Activated naive CD4-positive, alpha-beta T cell treated with anti-CD3 and anti-CD28 coated beads for 36 hours (primary cell): ENCODE data around the gene PTGDR2. TPM values are rescaled to one million over a fixed set of nuclear protein-coding genes. Genes with fewer than 3 reads are reported as not detected.

Source experiments
- CTCF ChIA-PET: fragments of 350-600 bp; sonication (Branson Sonifier 250); formaldehyde crosslinking; loops from one replicate; lab custom pipeline; 2021; ENCODE audit warnings: antibody characterized with exemption; lab: Charles Lee
- DNase-seq: peaks from one replicate; pipeline ENCODE4 v3.0.0-alpha.2; 2020
- H3K27ac Mint-ChIP-seq: one replicate; pipeline ENCODE4 v1.8.0; 2021; ENCODE audit warnings: mild to moderate bottlenecking, mixed read lengths
- H3K27me3 Mint-ChIP-seq: one replicate; pipeline ENCODE4 v1.8.0; 2021; ENCODE audit warnings: low read depth, mixed read lengths
- H3K36me3 Mint-ChIP-seq: one replicate; pipeline ENCODE4 v1.8.0; 2021; ENCODE audit warnings: low read depth, mixed read lengths
- H3K4me1 Mint-ChIP-seq: one replicate; pipeline ENCODE4 v1.8.0; 2021; ENCODE audit warnings: low read depth, mixed read lengths
- H3K4me3 Mint-ChIP-seq: one replicate; pipeline ENCODE4 v1.8.0; 2021; ENCODE audit warnings: mild to moderate bottlenecking, moderate library complexity, mixed read lengths
- H3K9me3 Mint-ChIP-seq: one replicate; pipeline ENCODE4 v1.8.0; 2021; ENCODE audit warnings: mixed read lengths
- intact Hi-C: fragments of 100-400 bp; cut with micrococcal nuclease; formaldehyde crosslinking; loops from one replicate; pipeline ENCODE4 v1.15.1; 2023
- total RNA-seq, 2 experiments: library from RNA; stranded (reverse); gene quantifications; one replicate each; pipeline ENCODE4 v1.2.3, GENCODE V29; 2021

PTGDR2 gene
- total RNA-seq, 2 experiments from 2014 or later, result 0.14 to 0.17 TPM

DNA sequence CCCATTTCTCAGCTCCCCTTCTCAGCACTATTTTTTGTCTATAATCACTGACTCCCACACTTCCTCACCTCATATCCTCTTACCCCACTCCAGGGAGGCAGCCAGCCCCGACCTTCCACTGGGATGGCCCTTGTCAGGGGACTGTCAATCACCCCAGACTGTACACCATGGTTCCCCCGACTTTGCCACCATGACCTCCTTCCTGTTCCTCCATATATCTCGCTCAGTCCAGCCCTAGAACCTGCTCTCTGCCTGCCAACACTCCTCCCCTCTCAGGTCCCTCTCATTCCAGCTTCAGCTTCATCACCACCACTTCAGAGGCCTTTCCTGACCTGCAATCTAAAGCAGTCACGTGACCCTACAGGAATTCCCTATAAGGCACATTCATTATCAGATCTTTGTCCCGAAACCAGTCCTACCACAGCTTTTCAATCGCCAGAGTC, 34.1 kb upstream of the PTGDR2 start:
- H3K4me3 Mint-ChIP-seq, result no peak overlapping the region
- H3K9me3 Mint-ChIP-seq, result no peaks in the 10 kb centered on the region
- peaks cover 37% of the 10 kb centered on the region for H3K36me3 Mint-ChIP-seq
- H3K27ac Mint-ChIP-seq, result no peak overlapping the region
- intact Hi-C loops, result no loop called here
- no peak for DNase-seq
- CTCF ChIA-PET, result interaction anchor here (0.7 to 2.5 kb wide), 5 partner anchors 9 to 60 kb away, joined by 3 to 9 read pairs (median 3); no protein-coding TSS in a partner anchor
- H3K27me3 Mint-ChIP-seq, result no peaks in the 10 kb centered on the region
- no peaks in the 10 kb centered on the region for H3K4me1 Mint-ChIP-seq

DNA sequence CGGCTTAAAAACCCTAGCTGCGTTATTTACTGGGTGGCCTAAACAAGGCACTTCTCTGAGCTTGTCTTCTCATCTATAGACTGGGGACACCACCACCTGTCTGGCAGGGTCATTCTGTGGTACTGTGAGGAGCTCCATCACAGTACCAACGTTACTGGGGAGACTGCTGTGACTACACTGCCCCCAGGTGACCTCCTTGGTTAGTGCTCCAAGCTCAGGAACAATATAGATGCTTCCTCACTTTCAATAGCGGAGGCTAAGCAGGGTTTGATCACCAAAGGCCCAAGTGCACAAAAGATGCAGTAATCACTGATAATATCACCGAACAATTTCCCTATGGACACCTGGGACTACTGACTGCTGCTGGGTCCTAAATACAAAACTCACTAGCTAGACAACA, 31.8 kb upstream of the PTGDR2 start:
- Mint-ChIP-seq H3K27me3 (no peaks in the 10 kb centered on the region), H3K4me1 (peaks cover 2% of the 10 kb centered on the region), H3K9me3 (no peaks in the 10 kb centered on the region), H3K36me3 (peaks cover 41% of the 10 kb centered on the region), H3K27ac (no peak overlapping the region), H3K4me3 (no peak overlapping the region)
- intact Hi-C loops, result loop anchor here (1.0 kb wide), 2 partner anchors 43 to 56 kb away; no protein-coding TSS in a partner anchor
- DNase-seq, result peak; percentile 61
- CTCF ChIA-PET, result interaction anchor here (0.6 to 2.5 kb wide), 14 partner anchors 12 to 125 kb away, joined by 3 to 49 read pairs (median 6); no protein-coding TSS in a partner anchor

DNA sequence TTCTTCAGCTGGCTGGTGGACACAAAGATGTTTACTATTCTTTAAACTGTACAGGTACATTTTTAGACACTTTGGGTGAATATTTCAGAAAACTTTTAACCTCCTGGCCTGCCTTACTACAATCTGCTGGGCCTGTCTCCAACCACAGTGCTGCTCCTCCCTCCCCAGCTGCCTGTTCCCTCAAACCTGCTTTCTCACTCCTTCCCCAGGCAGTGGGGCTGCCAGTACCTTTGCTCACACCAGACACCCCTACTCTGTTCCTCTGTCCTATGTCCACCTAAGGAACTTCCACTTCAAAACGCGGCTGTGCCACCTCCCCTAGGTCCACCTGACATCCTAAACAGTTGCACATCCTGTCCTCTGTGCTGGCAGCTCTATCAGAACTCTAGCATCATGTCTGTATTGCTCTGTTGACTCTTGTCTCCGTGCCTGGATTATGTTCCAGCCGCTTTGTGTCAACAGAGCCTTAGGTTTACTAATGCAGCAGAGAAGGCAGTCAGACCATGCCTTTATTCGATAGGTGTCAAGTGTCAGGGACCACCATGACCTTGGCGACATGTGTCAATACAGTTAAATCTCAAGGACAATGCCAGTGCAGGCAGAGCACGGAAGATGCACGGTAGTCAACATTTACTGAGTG, 25.0 kb upstream of the PTGDR2 start:
- H3K27ac Mint-ChIP-seq, result no peak overlapping the region
- H3K27me3 Mint-ChIP-seq, result no peaks in the 10 kb centered on the region
- CTCF ChIA-PET, result no interaction called here
- peaks cover 2% of the 10 kb centered on the region for H3K4me1 Mint-ChIP-seq
- no peak for DNase-seq
- no peaks in the 10 kb centered on the region for H3K9me3 Mint-ChIP-seq
- peaks cover 22% of the 10 kb centered on the region for H3K36me3 Mint-ChIP-seq
- H3K4me3 Mint-ChIP-seq, result no peak overlapping the region
- intact Hi-C loops, result no loop called here

DNA sequence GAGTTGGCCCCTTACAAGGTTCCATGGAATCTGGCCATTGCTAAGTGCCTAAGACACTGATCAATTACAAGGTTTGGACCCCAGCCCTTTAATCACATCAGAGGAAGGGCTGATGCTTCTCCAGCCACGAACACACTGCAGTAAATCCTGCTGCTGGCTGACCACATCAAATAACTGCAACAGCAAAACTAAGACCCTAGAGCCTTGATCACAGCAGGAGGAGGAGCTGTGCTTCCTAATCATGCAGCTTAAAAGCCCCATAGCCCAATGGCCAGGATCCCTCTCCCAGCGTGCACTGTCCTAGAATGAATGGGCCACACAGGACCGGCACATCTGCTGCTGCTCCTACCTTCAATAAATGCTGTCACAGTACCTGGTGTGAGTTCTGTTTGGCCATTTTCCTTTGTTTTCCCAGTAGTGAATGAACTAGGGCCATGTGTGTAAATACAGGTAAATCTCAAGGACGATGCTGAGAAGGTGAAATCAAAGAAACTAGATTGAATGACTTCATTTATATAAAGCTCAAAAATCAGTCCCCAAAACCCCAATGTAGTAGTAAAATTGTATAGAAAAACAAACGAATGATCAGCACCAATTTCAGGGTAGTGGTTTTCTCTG, 24.3 kb upstream of the PTGDR2 start:
- Mint-ChIP-seq H3K4me1 (peaks cover 2% of the 10 kb centered on the region), H3K36me3 (peaks cover 20% of the 10 kb centered on the region), H3K27ac (no peak overlapping the region), H3K9me3 (no peaks in the 10 kb centered on the region), H3K27me3 (no peaks in the 10 kb centered on the region), H3K4me3 (no peak overlapping the region)
- CTCF ChIA-PET, result no interaction called here
- DNase-seq, result no peak
- intact Hi-C loops, result no loop called here

DNA sequence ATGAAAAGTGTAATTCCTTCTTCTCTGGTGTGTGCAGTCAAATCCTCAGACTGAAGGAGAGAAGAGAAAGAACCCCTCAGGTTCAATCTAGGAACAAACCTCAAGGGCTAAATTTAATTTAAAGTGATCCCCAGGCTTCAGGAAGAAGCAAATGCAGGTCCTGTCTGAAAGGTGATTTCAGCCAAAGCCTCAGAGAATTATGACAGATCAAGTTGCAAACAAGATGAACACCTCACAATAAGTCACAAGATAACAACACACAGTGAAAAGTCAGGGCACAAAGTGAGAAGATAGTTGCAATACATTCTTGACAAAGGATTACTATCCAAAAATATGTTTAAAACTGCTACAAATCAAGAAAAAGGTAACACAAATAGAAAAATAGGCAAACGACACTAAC, 23.4 kb upstream of the PTGDR2 start:
- DNase-seq, result no peak
- Mint-ChIP-seq H3K4me3 (no peak overlapping the region), H3K9me3 (no peaks in the 10 kb centered on the region), H3K36me3 (peaks cover 18% of the 10 kb centered on the region), H3K4me1 (peaks cover 2% of the 10 kb centered on the region), H3K27me3 (no peaks in the 10 kb centered on the region), H3K27ac (no peak overlapping the region)
- CTCF ChIA-PET, result no interaction called here
- intact Hi-C loops, result no loop called here

DNA sequence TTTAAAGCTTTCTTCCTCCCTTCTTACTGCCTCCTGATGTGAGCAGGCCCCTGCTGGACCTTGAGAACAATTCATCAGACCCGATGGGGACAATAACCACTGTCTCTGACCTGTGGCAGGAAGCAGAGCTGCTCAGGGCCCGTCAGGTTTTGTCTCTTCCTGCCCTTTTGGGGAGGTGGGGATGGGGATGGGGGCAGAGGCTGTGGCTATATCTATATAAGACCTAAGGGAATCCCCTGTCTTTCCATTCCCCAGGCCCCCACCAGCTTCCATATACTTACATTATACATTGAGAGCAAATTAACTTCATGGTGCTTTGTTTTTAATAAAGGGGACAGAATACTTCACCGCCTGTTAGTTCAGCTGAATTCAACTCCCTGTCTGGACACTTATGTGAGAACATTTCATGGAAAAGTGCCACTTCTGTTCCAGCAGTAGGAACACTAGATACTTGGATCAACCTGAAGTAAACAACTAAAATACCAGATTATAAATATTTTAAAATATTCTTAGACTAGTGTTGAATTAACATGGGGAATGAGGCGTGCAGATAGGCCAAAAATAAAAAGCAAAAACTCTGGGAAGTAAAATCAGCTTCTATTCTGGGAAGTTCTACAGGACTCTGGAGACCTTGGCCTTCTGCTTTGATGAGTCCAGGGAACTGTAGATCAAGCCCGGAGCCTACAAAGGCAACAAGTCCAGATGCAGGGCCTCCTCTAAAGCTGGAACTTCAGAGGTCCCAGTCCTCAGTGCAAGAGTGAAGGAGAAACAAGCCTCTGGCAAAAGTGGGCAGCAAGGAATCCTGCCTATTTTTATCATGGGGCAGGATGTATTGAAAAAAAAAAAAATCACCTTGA, 22.7 kb upstream of the PTGDR2 start:
- Mint-ChIP-seq H3K36me3 (peaks cover 13% of the 10 kb centered on the region), H3K4me1 (peaks cover 2% of the 10 kb centered on the region), H3K27me3 (no peaks in the 10 kb centered on the region), H3K4me3 (no peak overlapping the region), H3K27ac (no peak overlapping the region), H3K9me3 (no peaks in the 10 kb centered on the region)
- CTCF ChIA-PET, result interaction anchor here (1.8 kb wide), 1 partner anchor 47 kb away, joined by 5 read pairs; no protein-coding TSS in a partner anchor
- intact Hi-C loops, result no loop called here
- no peak for DNase-seq

DNA sequence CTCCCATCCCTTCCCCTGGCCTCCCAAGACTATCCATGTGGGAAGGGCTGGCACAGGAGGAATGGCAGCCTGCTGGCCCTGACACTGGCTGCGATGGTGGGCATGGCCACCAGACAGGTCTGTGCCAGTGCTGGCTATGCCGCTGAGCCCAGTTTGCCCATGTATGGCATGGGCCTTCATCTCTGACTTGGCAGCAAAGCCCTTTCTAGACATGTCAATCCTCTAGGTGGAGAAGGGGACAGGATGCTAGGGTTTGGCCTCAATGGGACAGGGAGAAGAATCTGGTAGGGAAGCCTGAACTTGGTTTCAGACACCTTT, 20.4 kb upstream of the PTGDR2 start:
- no peak for DNase-seq
- CTCF ChIA-PET, result interaction anchor here (0.6 kb wide), 1 partner anchor 244 kb away, joined by 5 read pairs; no protein-coding TSS in a partner anchor
- intact Hi-C loops, result no loop called here
- no peak overlapping the region for H3K4me3 Mint-ChIP-seq
- no peaks in the 10 kb centered on the region for H3K27me3 Mint-ChIP-seq
- peaks cover 5% of the 10 kb centered on the region for H3K36me3 Mint-ChIP-seq
- H3K27ac Mint-ChIP-seq, result no peak overlapping the region
- H3K4me1 Mint-ChIP-seq, result peaks cover 3% of the 10 kb centered on the region
- H3K9me3 Mint-ChIP-seq, result no peaks in the 10 kb centered on the region

DNA sequence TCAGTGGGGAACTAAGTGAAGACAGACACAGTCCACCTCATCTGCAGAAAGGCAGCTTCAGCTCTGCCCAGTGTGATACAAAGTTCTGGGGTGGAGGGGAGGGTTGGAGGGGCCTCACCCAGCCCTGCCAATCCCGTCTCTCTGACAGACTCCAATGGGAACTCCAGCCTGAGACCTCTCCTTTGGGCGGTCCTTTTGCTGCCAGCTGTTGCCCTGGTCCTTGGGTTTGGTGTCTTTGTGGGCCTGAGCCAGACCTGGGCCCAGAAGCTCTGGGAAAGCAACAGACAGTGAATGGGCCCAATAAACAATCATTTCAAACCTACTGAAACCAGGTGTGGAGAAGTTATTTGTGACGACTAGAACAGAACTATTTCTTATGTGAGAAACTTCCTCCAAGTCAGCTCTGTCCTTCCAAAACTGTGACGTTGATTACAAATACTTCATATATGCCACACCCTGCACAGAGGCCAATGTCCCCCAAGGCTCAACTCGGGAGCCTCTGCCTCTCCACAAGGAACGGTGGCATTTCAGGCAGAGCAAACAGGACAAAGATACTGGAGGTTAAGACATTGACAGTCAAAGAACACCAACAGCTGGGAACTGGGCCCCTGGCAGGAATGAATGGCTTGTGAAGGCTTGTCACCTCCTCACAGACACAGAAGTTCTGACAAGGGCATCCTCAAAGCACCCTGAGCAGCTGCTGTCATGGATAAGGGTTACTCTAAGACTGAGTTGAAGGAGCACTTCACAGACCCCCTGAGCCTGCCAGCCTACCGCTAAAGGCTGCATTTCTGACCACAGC, 19.8 kb upstream of the PTGDR2 start:
- Mint-ChIP-seq H3K27ac (no peak overlapping the region), H3K27me3 (no peaks in the 10 kb centered on the region), H3K4me1 (peaks cover 3% of the 10 kb centered on the region), H3K4me3 (no peak overlapping the region), H3K36me3 (no peaks in the 10 kb centered on the region), H3K9me3 (no peaks in the 10 kb centered on the region)
- intact Hi-C loops, result no loop called here
- no peak for DNase-seq
- CTCF ChIA-PET, result interaction anchor here (0.6 kb wide), 1 partner anchor 244 kb away, joined by 5 read pairs; no protein-coding TSS in a partner anchor

DNA sequence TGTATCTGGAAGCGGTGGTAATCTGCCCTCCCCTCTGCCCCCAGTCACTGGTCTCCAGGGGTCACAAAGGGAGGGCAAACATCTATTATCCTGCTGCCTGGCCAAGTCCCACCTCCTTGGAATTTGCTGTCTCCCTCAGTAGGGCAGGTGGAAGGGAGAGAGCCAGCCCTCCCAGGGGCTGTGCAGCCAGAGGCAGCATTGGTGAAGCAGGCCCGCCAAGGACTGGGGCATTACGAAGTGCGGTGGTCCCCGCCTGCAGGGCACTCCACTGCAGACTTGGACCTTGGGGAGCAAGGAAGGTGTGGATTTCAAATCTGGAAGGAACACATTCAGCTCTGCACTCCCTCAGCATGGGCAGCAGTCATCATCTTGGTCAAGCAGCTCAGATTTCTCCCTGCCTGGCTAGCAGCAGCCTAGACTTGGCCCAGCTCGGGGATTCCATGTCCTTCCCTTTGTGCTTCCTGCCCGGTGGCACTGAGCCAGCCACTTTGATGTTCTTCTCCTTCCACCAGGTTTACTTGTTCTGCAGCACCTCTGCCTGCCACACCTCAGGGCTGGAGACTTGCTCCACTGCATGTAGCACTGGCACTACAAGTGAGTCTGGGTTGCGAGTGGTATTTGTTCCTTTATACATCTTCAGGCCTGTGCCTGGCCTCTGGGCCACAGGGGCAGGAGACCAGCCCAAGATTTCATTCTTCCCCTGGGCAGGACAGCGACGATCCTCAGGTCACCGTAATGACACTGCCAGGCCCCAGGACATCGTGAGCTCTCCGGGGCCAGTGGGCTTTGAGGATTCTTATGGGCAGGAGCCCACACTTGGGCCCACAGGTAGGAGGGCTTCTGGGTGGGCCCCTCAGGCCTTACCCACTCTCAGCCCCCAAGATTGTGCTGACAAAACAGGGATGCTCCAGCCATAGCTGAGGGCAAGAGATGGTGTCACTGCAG, 18.9 kb upstream of the PTGDR2 start:
- H3K4me3 Mint-ChIP-seq, result no peak overlapping the region
- DNase-seq, result no peak
- H3K36me3 Mint-ChIP-seq, result no peaks in the 10 kb centered on the region
- intact Hi-C loops, result no loop called here
- H3K27me3 Mint-ChIP-seq, result no peaks in the 10 kb centered on the region
- no peaks in the 10 kb centered on the region for H3K9me3 Mint-ChIP-seq
- CTCF ChIA-PET, result no interaction called here
- no peak overlapping the region for H3K27ac Mint-ChIP-seq
- peaks cover 3% of the 10 kb centered on the region for H3K4me1 Mint-ChIP-seq

DNA sequence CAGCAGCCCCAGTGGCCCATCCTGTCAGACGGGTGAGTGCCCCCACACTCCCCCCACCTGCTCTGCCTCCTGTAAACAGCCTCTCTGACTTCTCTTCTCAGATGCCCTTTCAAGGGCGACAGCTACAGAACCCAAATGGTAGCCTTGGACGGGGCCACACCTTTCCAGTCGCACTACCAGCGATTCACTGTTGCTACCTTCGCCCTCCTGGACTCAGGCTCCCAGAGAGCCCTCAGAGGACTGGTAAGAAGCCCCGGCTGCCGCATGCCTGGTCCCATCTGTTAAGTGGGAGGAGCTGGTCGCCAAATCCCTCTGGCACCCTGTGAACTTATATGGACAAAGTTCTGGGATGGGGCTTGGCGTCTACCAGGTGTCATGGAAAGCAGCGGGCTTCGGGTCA, 17.8 kb upstream of the PTGDR2 start:
- Mint-ChIP-seq H3K4me3 (no peak overlapping the region), H3K36me3 (no peaks in the 10 kb centered on the region), H3K9me3 (no peaks in the 10 kb centered on the region), H3K27ac (no peak overlapping the region), H3K4me1 (peaks cover 3% of the 10 kb centered on the region), H3K27me3 (no peaks in the 10 kb centered on the region)
- no peak for DNase-seq
- CTCF ChIA-PET, result no interaction called here
- intact Hi-C loops, result no loop called here

DNA sequence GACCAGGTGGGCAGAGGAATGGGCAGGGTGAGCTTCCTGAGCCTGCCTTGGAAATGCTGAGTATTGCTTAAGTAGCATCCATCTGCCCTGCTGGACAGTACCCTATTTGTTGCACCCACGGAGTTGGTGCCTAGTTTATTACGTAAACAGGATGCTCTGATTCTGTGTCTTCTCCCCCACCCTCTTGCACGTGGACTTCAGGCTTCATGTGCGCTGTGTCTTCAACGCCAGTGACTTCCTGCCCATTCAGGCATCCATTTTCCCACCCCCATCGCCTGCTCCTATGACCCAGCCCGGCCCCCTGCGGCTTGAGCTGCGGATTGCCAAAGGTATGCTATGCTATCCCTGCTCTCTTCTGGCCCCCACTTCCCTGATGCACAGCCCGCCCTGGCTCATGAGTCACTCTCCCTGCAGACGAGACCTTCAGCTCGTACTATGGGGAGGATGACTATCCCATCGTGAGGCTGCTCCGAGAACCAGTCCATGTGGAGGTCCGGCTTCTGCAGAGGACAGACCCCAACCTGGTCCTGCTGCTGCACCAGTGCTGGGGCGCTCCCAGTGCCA, 17.3 kb upstream of the PTGDR2 start:
- H3K9me3 Mint-ChIP-seq, result no peaks in the 10 kb centered on the region
- intact Hi-C loops, result no loop called here
- H3K4me1 Mint-ChIP-seq, result peaks cover 3% of the 10 kb centered on the region
- H3K36me3 Mint-ChIP-seq, result no peaks in the 10 kb centered on the region
- H3K27ac Mint-ChIP-seq, result no peak overlapping the region
- H3K27me3 Mint-ChIP-seq, result no peaks in the 10 kb centered on the region
- CTCF ChIA-PET, result no interaction called here
- no peak overlapping the region for H3K4me3 Mint-ChIP-seq
- no peak for DNase-seq
